GM04504 (cell line): Measurements from ENCODE around the gene CD28.

Experiments
- DNase-seq: peaks from one replicate; pipeline ENCODE4 v3.0.0-alpha.2; 2012; ENCODE audit warnings: low read depth

The CD28 gene

DNA sequence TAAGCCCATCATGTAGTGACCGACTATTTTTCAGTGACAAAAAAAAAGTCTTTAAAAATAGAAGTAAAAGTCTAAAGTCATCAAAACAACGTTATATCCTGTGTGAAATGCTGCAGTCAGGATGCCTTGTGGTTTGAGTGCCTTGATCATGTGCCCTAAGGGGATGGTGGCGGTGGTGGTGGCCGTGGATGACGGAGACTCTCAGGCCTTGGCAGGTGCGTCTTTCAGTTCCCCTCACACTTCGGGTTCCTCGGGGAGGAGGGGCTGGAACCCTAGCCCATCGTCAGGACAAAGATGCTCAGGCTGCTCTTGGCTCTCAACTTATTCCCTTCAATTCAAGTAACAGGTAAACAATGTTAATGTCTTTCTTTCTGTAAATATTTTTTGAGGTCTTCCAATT, at the start of gene CD28:
CD28 (plus strand) TSS at position 237 of the 400 bp plus-strand sequence; CDS start at position 295, 58 bp downstream.
- DNase-seq, result no peak

GRCh38 chr2:203659331-203660049, 46.9 kb upstream of the CD28 start:
- no peak for DNase-seq

DNA sequence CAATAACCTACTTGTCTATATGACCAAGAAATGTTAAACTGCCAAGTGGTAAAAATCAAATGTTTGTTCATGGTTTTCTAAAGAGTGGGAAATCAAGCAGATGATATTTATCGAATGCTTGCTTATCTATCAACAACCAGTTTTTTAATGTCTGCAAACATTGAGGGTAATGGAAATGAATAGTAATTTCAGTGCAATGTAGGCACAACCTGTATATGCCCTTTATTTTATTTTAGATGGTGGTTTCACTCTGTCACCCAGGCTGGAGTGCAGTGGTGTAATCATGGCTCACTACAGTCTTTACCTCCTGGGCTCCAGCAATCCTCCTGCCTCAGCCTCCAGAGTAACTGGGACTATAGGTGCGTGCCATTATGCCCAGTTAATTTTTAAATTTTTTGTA, 46.0 kb upstream of the CD28 start:
- DNase-seq, result no peak

DNA sequence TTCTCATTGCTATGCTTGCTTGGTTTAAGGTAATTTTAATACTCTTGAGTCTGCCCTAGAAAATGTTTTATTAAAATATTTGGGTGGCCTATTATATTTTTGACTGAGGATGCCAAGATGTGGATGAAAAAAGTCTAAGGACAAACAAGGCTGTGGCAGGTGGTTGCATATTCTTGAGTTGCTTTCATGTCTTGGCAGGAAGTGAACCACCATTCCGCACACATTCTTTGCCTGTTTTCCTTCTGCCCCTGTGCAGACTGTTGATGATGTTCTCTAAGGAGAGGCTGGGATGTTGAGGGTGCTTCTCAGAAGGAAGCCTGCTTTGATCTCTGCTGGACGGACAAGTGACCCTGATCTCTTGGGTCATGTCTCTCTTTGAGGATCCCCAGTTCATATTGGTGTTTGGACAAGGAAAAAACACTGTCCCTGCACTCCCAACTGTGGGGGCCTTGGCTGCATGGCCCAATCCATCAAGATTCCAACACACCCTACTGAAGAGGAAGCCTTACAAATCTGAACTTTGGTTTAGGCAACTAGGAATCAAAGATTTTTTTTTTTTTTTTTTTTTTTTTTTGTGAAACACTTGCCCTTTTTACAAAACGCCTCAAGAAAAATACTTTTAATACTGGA, 45.0 kb upstream of the CD28 start:
- DNase-seq, result no peak

GRCh38 chr2:203662487-203662886, 44.0 kb upstream of the CD28 start:
- DNase-seq, result no peak

DNA sequence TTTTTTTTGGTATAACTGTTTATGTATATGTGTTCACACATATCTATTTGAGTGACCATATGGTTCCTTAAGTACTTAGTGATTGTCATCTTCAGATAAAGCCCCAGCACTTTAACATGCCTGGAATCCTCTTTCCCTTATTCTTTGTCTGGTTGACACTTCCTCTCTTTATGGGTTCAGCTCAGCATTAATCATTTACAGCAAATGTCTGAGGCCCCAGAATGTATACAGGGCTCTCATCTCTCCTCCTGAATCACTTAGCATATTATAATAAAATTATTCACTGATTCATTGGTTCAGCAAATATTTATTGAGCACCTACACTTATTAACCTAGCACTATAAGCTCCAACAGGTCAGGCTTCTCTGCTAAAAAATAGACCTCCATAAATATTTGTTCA, 43.5 kb upstream of the CD28 start:
- DNase-seq, result no peak

DNA sequence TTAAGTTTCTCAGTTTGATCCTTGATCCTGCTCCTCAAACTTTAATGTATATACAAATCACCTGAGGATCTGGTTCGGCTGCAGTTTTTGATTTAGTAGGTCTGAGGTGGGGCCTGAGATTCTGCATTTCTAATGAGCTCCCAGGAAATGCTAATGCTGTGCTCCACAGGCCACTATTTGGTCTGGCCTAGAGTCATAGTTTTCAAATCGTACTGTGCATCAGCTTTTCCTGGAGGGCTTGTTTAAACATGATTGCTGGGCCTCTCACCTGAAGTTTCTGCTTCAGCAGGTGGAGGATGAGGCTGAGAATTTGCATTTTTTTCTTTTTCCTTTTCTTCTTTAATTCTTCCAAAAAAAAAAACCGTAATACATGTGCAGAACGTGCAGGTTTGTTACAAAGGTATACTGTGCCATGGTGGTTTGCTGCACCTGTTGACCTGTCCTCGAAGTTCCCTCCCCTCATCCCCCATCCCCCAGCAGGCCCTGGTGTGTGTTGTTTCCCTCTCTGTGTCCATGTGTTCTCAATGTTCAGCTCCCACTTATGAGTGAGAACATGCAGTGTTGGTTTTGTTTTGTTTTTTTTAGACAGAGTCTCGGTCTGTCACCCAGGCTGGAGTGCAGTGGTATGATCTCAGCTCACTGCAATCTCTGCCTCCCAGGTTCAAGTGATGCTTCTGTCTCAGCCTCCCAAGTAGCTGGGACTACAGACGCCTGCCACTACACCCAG, 42.2 kb upstream of the CD28 start:
- no peak for DNase-seq

DNA sequence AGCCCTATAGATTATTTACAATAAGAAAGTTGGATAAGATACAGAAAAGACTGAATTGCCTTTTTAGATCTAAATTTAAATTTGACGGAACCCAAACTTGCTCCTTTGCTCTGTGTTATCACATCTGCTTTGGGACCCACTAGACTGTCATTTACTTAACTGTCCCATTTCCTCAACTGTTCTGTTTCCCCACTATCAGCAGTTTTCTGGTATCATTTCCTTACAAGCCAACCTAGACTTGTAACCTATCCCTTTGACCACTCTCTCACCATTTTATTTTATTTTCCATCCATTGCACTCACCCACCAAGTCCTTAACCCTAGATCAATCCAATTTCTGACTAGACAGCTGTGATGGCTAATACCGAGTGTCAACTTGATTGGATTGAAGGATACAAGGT, 38.6 kb upstream of the CD28 start:
- no peak for DNase-seq

DNA sequence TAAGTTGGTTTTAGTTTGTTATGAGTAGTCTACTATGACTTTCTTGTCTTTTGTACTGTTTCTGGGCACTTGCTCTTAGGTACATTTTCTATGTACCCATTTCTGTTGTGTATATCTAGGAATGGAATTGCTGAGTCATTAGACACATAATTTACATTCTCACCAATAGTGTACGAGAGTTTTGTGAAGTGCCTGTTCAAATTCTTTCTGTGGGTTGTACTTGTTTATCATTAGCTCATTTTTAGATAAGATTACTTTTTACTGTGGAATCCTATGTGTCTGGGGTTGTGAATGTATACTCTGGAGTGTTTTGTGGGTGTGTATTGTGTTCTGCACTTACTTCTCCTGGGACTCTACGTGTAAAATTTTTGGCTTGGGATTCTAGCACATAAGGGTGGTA, 36.6 kb upstream of the CD28 start:
- DNase-seq, result no peak

- DNase-seq, result no peak
These were observed 35.5 kb upstream of the CD28 start for GRCh38 chr2:203670939-203671338.

GRCh38 chr2:203671876-203672275, 34.6 kb upstream of the CD28 start:
- DNase-seq, result no peak

- no peak for DNase-seq
These were observed 33.6 kb upstream of the CD28 start for GRCh38 chr2:203672856-203673255.

DNA sequence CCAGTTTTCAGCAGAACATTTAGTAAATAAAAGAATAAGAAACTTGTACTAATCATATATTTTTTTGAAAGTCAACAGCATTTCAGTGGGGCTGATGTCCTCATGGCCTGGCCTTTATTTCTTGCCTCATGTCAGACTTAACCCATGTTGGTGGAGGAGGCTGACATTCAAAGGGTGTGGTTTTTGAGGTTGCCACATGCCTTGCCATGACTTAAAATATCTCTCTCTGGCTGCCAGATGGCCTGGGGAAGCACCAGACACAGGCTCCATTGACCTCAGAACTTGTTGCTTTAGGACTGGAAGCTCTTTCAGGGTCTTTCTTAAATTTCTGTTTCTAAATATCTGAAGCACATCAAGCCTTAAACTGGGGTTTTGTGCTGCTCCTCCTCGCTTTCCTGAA, 32.5 kb upstream of the CD28 start:
- peak; percentile 51 for DNase-seq

- DNase-seq, result no peak
These were observed 31.4 kb upstream of the CD28 start for GRCh38 chr2:203675086-203675485.

GRCh38 chr2:203678971-203679370, 27.5 kb upstream of the CD28 start:
- no peak for DNase-seq

DNA sequence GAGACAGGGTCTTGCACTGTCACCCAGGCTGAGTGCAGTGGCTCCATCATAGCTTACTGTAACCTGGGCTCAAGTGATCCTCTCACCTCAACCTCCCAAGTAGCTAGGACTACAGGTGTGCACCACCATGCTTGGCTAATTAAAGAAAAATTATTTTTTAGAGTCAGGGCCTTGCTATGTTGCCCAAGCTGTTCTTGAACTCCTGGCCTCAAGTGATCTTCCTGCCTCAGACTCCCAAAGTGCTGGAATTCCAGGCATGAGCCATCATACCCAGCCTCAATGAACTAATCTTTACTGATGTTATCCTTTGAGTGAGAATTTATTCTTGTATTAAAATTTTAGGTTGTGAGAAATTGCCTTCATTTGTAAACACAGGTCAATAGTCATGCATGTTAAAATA, 27.0 kb upstream of the CD28 start:
- DNase-seq, result no peak

GRCh38 chr2:203681978-203682377, 24.5 kb upstream of the CD28 start:
- DNase-seq, result no peak

DNA sequence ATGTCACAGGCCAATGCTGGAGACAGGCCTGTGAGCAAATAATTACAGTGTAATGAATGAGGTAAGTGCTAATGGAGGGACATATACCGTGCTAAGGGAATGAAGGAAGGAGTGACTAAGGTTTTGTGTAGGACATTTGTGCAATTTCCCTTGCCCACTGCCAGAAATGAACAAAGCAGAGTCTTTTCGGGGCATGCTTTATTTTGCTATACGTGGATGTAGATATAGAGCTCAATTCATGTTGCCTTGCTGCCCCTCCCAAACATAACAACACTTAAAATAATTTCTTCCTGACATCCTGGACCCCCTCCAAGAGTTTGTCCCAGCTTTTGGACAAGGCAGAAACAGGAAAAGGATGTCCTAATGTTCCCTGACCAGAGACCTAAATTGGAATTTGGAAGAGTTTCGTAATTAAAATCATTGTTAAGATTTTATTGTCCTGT, 23.7 kb upstream of the CD28 start:
- peak; percentile 31 for DNase-seq

- DNase-seq, result no peak
These were observed 23.0 kb upstream of the CD28 start for GRCh38 chr2:203683421-203683820.

DNA sequence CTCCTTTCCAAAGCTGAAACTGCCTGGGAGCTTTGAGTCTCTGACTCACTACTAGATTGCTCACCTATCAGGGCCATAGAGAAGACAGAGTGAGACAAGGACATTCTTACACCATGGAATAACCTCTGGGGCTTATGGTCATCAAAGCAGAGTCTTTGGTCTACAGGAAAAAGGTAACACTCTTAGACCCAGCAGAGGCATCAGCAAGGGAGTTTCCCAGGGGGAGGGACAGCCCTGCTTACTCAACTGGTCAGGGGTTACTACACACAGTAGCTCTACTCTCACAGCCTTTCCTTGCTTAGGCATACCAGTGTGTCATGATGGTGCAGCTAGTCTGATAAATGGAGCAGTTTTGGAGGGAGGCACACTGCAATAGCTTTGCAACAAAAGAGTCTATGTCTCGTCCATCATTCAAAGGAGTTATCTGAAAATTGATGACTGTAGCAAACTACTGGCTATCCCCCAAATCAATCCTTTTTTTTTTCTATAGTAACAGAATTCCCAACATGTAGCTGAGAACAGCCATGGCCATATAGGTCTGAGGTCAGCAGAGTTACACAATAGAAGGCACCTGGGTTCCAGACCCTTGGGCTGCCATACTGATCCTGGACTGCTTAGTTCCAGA, 22.4 kb upstream of the CD28 start:
- peak; percentile 44 for DNase-seq

DNA sequence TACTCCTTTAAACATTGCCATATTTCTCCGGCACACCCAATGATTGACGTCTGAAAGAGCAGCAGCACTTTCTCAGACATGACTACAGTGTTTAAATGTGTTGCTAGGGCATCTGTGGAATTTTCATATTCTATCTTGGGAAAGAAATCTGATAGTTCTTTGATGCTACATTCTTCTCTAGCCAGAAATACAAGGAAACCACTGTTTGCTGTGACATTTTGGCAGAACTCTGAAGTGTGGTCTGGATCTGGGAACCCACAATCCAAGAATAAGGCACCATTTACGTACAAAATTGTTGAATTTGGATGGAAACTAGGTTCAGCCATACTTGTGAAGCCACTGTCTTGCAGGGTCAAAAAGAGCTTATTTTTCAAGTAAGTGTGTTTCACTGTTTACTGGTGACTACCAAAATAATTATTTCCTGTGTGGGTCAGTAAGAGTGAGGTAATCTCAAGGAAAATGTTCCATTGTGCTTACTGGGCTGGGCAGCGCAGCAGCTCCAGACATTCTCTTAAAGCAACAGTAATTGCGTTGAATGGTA, 21.3 kb upstream of the CD28 start:
- DNase-seq, result peak; percentile 64

- DNase-seq, result no peak
These were observed 20.5 kb upstream of the CD28 start for GRCh38 chr2:203685789-203686420.
